Measurements from ENCODE around the gene CCDC152.

The CCDC152 gene

GRCh38 chr5:42830924-42831323 lies 74.3 kb downstream of the CCDC152 start:
- no peak overlapping the region for H3K18ac ChIP-seq (ENCODE audit: low read length)
- H3K79me1 ChIP-seq (ENCODE audit: low read length), result no peaks in the 10 kb centered on the region
- no peak overlapping the region for H3K9ac ChIP-seq (ENCODE audit: low read length)
- no peak overlapping the region for H3K4me2 ChIP-seq (ENCODE audit: low read length)
- no peak overlapping the region for H2BK5ac ChIP-seq (ENCODE audit: low read length)
- no peak overlapping the region for H3K27ac ChIP-seq (ENCODE audit: low read depth, low read length)
- H3K36me3 ChIP-seq (ENCODE audit: control insufficient read depth, insufficient read depth, low read length), result no peaks in the 10 kb centered on the region
- H2AK5ac ChIP-seq (ENCODE audit: low read length), result no peak overlapping the region
- H2BK15ac ChIP-seq (replicated peaks; ENCODE audit: low read depth), result no peak overlapping the region
- H3K27me3 ChIP-seq (ENCODE audit: insufficient read depth, low read length, poor library complexity), result no peaks in the 10 kb centered on the region
- no peak overlapping the region for H2BK120ac ChIP-seq (ENCODE audit: low read depth, low read length)
- no CpG with 5 or more reads among the region's 2 CpGs for WGBS (ENCODE audit: extremely low coverage, insufficient coverage, low lambda C conversion rate)
- no peak overlapping the region for H4K8ac ChIP-seq (ENCODE audit: low read depth, low read length)
- H3K4me3 ChIP-seq (ENCODE audit: low read length), result no peak overlapping the region
- H3K79me2 ChIP-seq (ENCODE audit: control insufficient read depth, insufficient read depth, low read length), result no peaks in the 10 kb centered on the region
- H3K4me1 ChIP-seq (ENCODE audit: control insufficient read depth, low read depth, low read length), result no peaks in the 10 kb centered on the region
- no peak for DNase-seq
- no peak overlapping the region for H3K56ac ChIP-seq (ENCODE audit: low read length)
- no peak overlapping the region for H3K23ac ChIP-seq (ENCODE audit: low read length)
- no peak overlapping the region for H3K4ac ChIP-seq (ENCODE audit: low read depth, low read length)
- no peak overlapping the region for H4K5ac ChIP-seq (ENCODE audit: low read length)

GRCh38 chr5:42832060-42832459 lies 75.4 kb downstream of the CCDC152 start:
- no peak overlapping the region for H3K56ac ChIP-seq (ENCODE audit: low read length)

GRCh38 chr5:42836070-42836769 lies 79.6 kb downstream of the CCDC152 start:
- Histone ChIP-seq H3K79me1 (ENCODE audit: low read length) (no peaks in the 10 kb centered on the region), H3K23ac (ENCODE audit: low read length) (no peak overlapping the region), H3K56ac (ENCODE audit: low read length) (no peak overlapping the region), H4K5ac (ENCODE audit: low read length) (no peak overlapping the region), H3K18ac (ENCODE audit: low read length) (no peak overlapping the region), H3K9ac (ENCODE audit: low read length) (no peak overlapping the region), H2BK5ac (ENCODE audit: low read length) (no peak overlapping the region), H2BK15ac (replicated peaks; ENCODE audit: low read depth) (no peak overlapping the region), H3K36me3 (ENCODE audit: control insufficient read depth, insufficient read depth, low read length) (no peaks in the 10 kb centered on the region), H3K4me3 (ENCODE audit: low read length) (no peak overlapping the region), H4K8ac (ENCODE audit: low read depth, low read length) (no peak overlapping the region), H3K4me2 (ENCODE audit: low read length) (no peak overlapping the region), H3K4me1 (ENCODE audit: control insufficient read depth, low read depth, low read length) (no peaks in the 10 kb centered on the region), H3K27ac (ENCODE audit: low read depth, low read length) (no peak overlapping the region), H3K4ac (ENCODE audit: low read depth, low read length) (no peak overlapping the region), H3K79me2 (ENCODE audit: control insufficient read depth, insufficient read depth, low read length) (no peaks in the 10 kb centered on the region), H3K27me3 (ENCODE audit: insufficient read depth, low read length, poor library complexity) (no peaks in the 10 kb centered on the region), H2BK120ac (ENCODE audit: low read depth, low read length) (no peak overlapping the region), H2AK5ac (ENCODE audit: low read length) (no peak overlapping the region)
- WGBS (ENCODE audit: extremely low coverage, insufficient coverage, low lambda C conversion rate), result no CpG with 5 or more reads among the region's 25 CpGs
- no peak for DNase-seq

More at GRCh38 chr5:42832060-42832459, 75.4 kb downstream of the CCDC152 start:
- Histone ChIP-seq H3K4ac (ENCODE audit: low read depth, low read length) (no peak overlapping the region), H2BK15ac (replicated peaks; ENCODE audit: low read depth) (no peak overlapping the region), H3K4me3 (ENCODE audit: low read length) (no peak overlapping the region), H3K27me3 (ENCODE audit: insufficient read depth, low read length, poor library complexity) (no peaks in the 10 kb centered on the region), H2BK5ac (ENCODE audit: low read length) (no peak overlapping the region), H3K4me1 (ENCODE audit: control insufficient read depth, low read depth, low read length) (no peaks in the 10 kb centered on the region), H2AK5ac (ENCODE audit: low read length) (no peak overlapping the region), H3K23ac (ENCODE audit: low read length) (no peak overlapping the region), H3K36me3 (ENCODE audit: control insufficient read depth, insufficient read depth, low read length) (no peaks in the 10 kb centered on the region), H3K79me2 (ENCODE audit: control insufficient read depth, insufficient read depth, low read length) (no peaks in the 10 kb centered on the region), H3K9ac (ENCODE audit: low read length) (no peak overlapping the region), H3K18ac (ENCODE audit: low read length) (no peak overlapping the region), H4K5ac (ENCODE audit: low read length) (no peak overlapping the region), H3K4me2 (ENCODE audit: low read length) (no peak overlapping the region), H3K27ac (ENCODE audit: low read depth, low read length) (no peak overlapping the region), H4K8ac (ENCODE audit: low read depth, low read length) (no peak overlapping the region), H3K79me1 (ENCODE audit: low read length) (no peaks in the 10 kb centered on the region), H2BK120ac (ENCODE audit: low read depth, low read length) (no peak overlapping the region)
- no CpG with 5 or more reads among the region's 5 CpGs for WGBS (ENCODE audit: extremely low coverage, insufficient coverage, low lambda C conversion rate)
- no peak for DNase-seq

GRCh38 chr5:42837601-42838000 lies 81.0 kb downstream of the CCDC152 start:
- no peaks in the 10 kb centered on the region for H3K36me3 ChIP-seq (ENCODE audit: control insufficient read depth, insufficient read depth, low read length)
- DNase-seq, result no peak
- no peaks in the 10 kb centered on the region for H3K27me3 ChIP-seq (ENCODE audit: insufficient read depth, low read length, poor library complexity)
- no peak overlapping the region for H3K27ac ChIP-seq (ENCODE audit: low read depth, low read length)
- no CpG with 5 or more reads among the region's 3 CpGs for WGBS (ENCODE audit: extremely low coverage, insufficient coverage, low lambda C conversion rate)
- no peak overlapping the region for H3K4me2 ChIP-seq (ENCODE audit: low read length)
- H3K4ac ChIP-seq (ENCODE audit: low read depth, low read length), result no peak overlapping the region
- H3K56ac ChIP-seq (ENCODE audit: low read length), result no peak overlapping the region
- H2BK5ac ChIP-seq (ENCODE audit: low read length), result no peak overlapping the region
- no peaks in the 10 kb centered on the region for H3K79me2 ChIP-seq (ENCODE audit: control insufficient read depth, insufficient read depth, low read length)
- H2AK5ac ChIP-seq (ENCODE audit: low read length), result no peak overlapping the region
- no peak overlapping the region for H4K8ac ChIP-seq (ENCODE audit: low read depth, low read length)
- H3K9ac ChIP-seq (ENCODE audit: low read length), result no peak overlapping the region
- no peak overlapping the region for H3K23ac ChIP-seq (ENCODE audit: low read length)
- no peak overlapping the region for H3K18ac ChIP-seq (ENCODE audit: low read length)
- H3K4me1 ChIP-seq (ENCODE audit: control insufficient read depth, low read depth, low read length), result no peaks in the 10 kb centered on the region
- H3K4me3 ChIP-seq (ENCODE audit: low read length), result no peak overlapping the region
- H3K79me1 ChIP-seq (ENCODE audit: low read length), result no peaks in the 10 kb centered on the region
- H2BK120ac ChIP-seq (ENCODE audit: low read depth, low read length), result no peak overlapping the region
- no peak overlapping the region for H4K5ac ChIP-seq (ENCODE audit: low read length)
- H2BK15ac ChIP-seq (replicated peaks; ENCODE audit: low read depth), result no peak overlapping the region

GRCh38 chr5:42839196-42839595 lies 82.6 kb downstream of the CCDC152 start:
- no peak overlapping the region for H3K9ac ChIP-seq (ENCODE audit: low read length)
- H4K5ac ChIP-seq (ENCODE audit: low read length), result no peak overlapping the region
- no peaks in the 10 kb centered on the region for H3K4me1 ChIP-seq (ENCODE audit: control insufficient read depth, low read depth, low read length)
- no peak overlapping the region for H3K56ac ChIP-seq (ENCODE audit: low read length)
- no peak overlapping the region for H3K23ac ChIP-seq (ENCODE audit: low read length)
- no peaks in the 10 kb centered on the region for H3K27me3 ChIP-seq (ENCODE audit: insufficient read depth, low read length, poor library complexity)
- H2BK120ac ChIP-seq (ENCODE audit: low read depth, low read length), result no peak overlapping the region
- H2BK15ac ChIP-seq (replicated peaks; ENCODE audit: low read depth), result no peak overlapping the region
- DNase-seq, result no peak
- H3K18ac ChIP-seq (ENCODE audit: low read length), result no peak overlapping the region
- no peaks in the 10 kb centered on the region for H3K79me2 ChIP-seq (ENCODE audit: control insufficient read depth, insufficient read depth, low read length)
- no peak overlapping the region for H3K27ac ChIP-seq (ENCODE audit: low read depth, low read length)
- H2BK5ac ChIP-seq (ENCODE audit: low read length), result no peak overlapping the region
- H4K8ac ChIP-seq (ENCODE audit: low read depth, low read length), result no peak overlapping the region
- no peak overlapping the region for H3K4me3 ChIP-seq (ENCODE audit: low read length)
- H3K36me3 ChIP-seq (ENCODE audit: control insufficient read depth, insufficient read depth, low read length), result no peaks in the 10 kb centered on the region
- H3K4ac ChIP-seq (ENCODE audit: low read depth, low read length), result no peak overlapping the region
- no peak overlapping the region for H2AK5ac ChIP-seq (ENCODE audit: low read length)
- WGBS (ENCODE audit: extremely low coverage, insufficient coverage, low lambda C conversion rate), result no CpG with 5 or more reads among the region's 3 CpGs
- no peak overlapping the region for H3K4me2 ChIP-seq (ENCODE audit: low read length)
- H3K79me1 ChIP-seq (ENCODE audit: low read length), result no peaks in the 10 kb centered on the region

- H2BK5ac ChIP-seq (ENCODE audit: low read length), result no peak overlapping the region
- no peak overlapping the region for H4K8ac ChIP-seq (ENCODE audit: low read depth, low read length)
- H3K4ac ChIP-seq (ENCODE audit: low read depth, low read length), result no peak overlapping the region
- H3K9ac ChIP-seq (ENCODE audit: low read length), result no peak overlapping the region
- no peak for DNase-seq
- H3K56ac ChIP-seq (ENCODE audit: low read length), result no peak overlapping the region
- no peaks in the 10 kb centered on the region for H3K27me3 ChIP-seq (ENCODE audit: insufficient read depth, low read length, poor library complexity)
- H3K79me1 ChIP-seq (ENCODE audit: low read length), result no peaks in the 10 kb centered on the region
- no peak overlapping the region for H3K27ac ChIP-seq (ENCODE audit: low read depth, low read length)
- H3K4me1 ChIP-seq (ENCODE audit: control insufficient read depth, low read depth, low read length), result no peaks in the 10 kb centered on the region
- H3K79me2 ChIP-seq (ENCODE audit: control insufficient read depth, insufficient read depth, low read length), result no peaks in the 10 kb centered on the region
- WGBS (ENCODE audit: extremely low coverage, insufficient coverage, low lambda C conversion rate), result no CpG with 5 or more reads among the region's 6 CpGs
- no peak overlapping the region for H4K5ac ChIP-seq (ENCODE audit: low read length)
- no peak overlapping the region for H2BK15ac ChIP-seq (replicated peaks; ENCODE audit: low read depth)
- H2AK5ac ChIP-seq (ENCODE audit: low read length), result no peak overlapping the region
- no peak overlapping the region for H3K4me3 ChIP-seq (ENCODE audit: low read length)
- no peak overlapping the region for H3K18ac ChIP-seq (ENCODE audit: low read length)
- H3K23ac ChIP-seq (ENCODE audit: low read length), result no peak overlapping the region
- no peak overlapping the region for H2BK120ac ChIP-seq (ENCODE audit: low read depth, low read length)
- H3K4me2 ChIP-seq (ENCODE audit: low read length), result no peak overlapping the region
- H3K36me3 ChIP-seq (ENCODE audit: control insufficient read depth, insufficient read depth, low read length), result no peaks in the 10 kb centered on the region
Measured at GRCh38 chr5:42840269-42840668, 83.7 kb downstream of the CCDC152 start.
